H1 (cell line): ENCODE measurements around the gene LRBA. TPM values are rescaled to one million over a fixed set of nuclear protein-coding genes. Genes with fewer than 3 reads are reported as not detected.

ENCODE experiments used
- CTCF ChIA-PET: fragments of 300-600 bp; sonication (Branson Sonifier 250); formaldehyde crosslinking; loops from one replicate; lab custom pipeline; 2021; ENCODE audit not compliant: partially characterized antibody; lab: Charles Lee
- POLR2A ChIA-PET: fragments of 300-600 bp; sonication (Branson Sonifier 250); formaldehyde crosslinking; loops from one replicate; lab custom pipeline; 2021; ENCODE audit warnings: inconsistent platforms; ENCODE audit not compliant: partially characterized antibody; lab: Charles Lee
- DNase-seq, 2 experiments: peaks; one replicate each; pipeline versions ENCODE4 v3.0.0 to v3.0.0-alpha.2; 2010 to 2022; ENCODE audit warnings: low spot score in 2 of 2, low read depth in 1 of 2, mixed read lengths in 1 of 2
- FAIRE-seq: peaks from 2 replicates; lab custom pipeline; 2011; peaks lifted over from hg19 to GRCh38; lab: Jason Lieb, UNC
- H2AFZ ChIP-seq: 2 replicates; pipeline ENCODE4 v1.8.1; 2012; ENCODE audit warnings: low read length, inconsistent platforms
- H2AK5ac ChIP-seq: 2 replicates; pipeline ENCODE4 v1.6.1; 2013; ENCODE audit warnings: low read depth, low read length
- H2BK120ac ChIP-seq: replicated peaks from 2 replicates; pipeline ENCODE3; 2013; ENCODE audit warnings: low read depth, low read length, inconsistent platforms
- H2BK12ac ChIP-seq: 2 replicates; pipeline ENCODE4 v1.6.1; 2013; ENCODE audit warnings: low read depth, low read length
- H2BK15ac ChIP-seq: 2 replicates; pipeline ENCODE4 v1.6.1; 2013; ENCODE audit warnings: low read length
- H2BK20ac ChIP-seq: 2 replicates; pipeline ENCODE4 v1.6.1; 2013; ENCODE audit warnings: low read length
- H2BK5ac ChIP-seq: 2 replicates; pipeline ENCODE4 v1.6.1; 2013; ENCODE audit warnings: low read depth, low read length
- H3K14ac ChIP-seq: 2 replicates; pipeline ENCODE4 v1.6.1; 2013; ENCODE audit warnings: inconsistent platforms; ENCODE audit not compliant: insufficient read length
- H3K18ac ChIP-seq: 2 replicates; pipeline ENCODE4 v1.6.1; 2013; ENCODE audit warnings: low read length; ENCODE audit errors: extremely low read depth
- H3K23ac ChIP-seq: 2 replicates; pipeline ENCODE4 v1.6.1; 2013; ENCODE audit warnings: inconsistent platforms; ENCODE audit not compliant: insufficient read length
- H3K23me2 ChIP-seq: 2 replicates; pipeline ENCODE4 v1.6.1; 2013; ENCODE audit warnings: low read depth, low read length
- H3K27ac ChIP-seq: 2 replicates; pipeline ENCODE4 v1.6.1; 2011; ENCODE audit warnings: low read depth, low read length, inconsistent platforms
- H3K27me3 ChIP-seq, 4 experiments: replicated peaks in 1 of 4; 1 replicate in 1 of 4; 2 replicates in 3 of 4; pipeline versions ENCODE4 v1.6.1 to v1.8.1; 2011 to 2013; ENCODE audit warnings: low read length in 3 of 4, mild to moderate bottlenecking in 3 of 4, inconsistent platforms in 2 of 4, mixed read lengths in 2 of 4, moderate library complexity in 1 of 4; ENCODE audit not compliant: control insufficient read depth in 3 of 4, insufficient read depth in 3 of 4; ENCODE audit errors: extremely low read depth in 1 of 4
- H3K36me3 ChIP-seq, 4 experiments: 2 replicates each; pipeline versions ENCODE4 v1.6.1 to v1.8.1; 2011 to 2013; ENCODE audit warnings: mild to moderate bottlenecking in 4 of 4, low read length in 3 of 4, moderate library complexity in 2 of 4, control low read depth in 1 of 4, inconsistent platforms in 1 of 4; ENCODE audit not compliant: insufficient read depth in 4 of 4, control insufficient read depth in 2 of 4
- H3K4ac ChIP-seq: replicated peaks from 2 replicates; pipeline ENCODE3; 2013; ENCODE audit warnings: low read length, low read depth, mixed read lengths, inconsistent platforms; ENCODE audit not compliant: insufficient read length
- H3K4me1 ChIP-seq, 4 experiments: replicated peaks in 1 of 4; 1 replicate in 1 of 4; 2 replicates in 3 of 4; pipeline versions ENCODE4 v1.6.1 to v1.8.1; 2011 to 2013; ENCODE audit warnings: low read length in 3 of 4, inconsistent platforms in 2 of 4, mixed read lengths in 1 of 4; ENCODE audit not compliant: insufficient read depth in 4 of 4, control insufficient read depth in 3 of 4
- H3K4me2 ChIP-seq, 2 experiments: 2 replicates each; pipeline versions ENCODE4 v1.6.1 to v1.8.1; 2011 to 2013; ENCODE audit warnings: low read depth in 2 of 2, low read length in 2 of 2, control low read depth in 1 of 2, inconsistent platforms in 1 of 2, mild to moderate bottlenecking in 1 of 2; ENCODE audit not compliant: insufficient read depth in 1 of 2
- H3K4me3 ChIP-seq, 4 experiments: fragments of 200-600, 300-600 bp in 1 of 4; sonication (generic), shearing (Covaris generic), sonication (Bioruptor Twin) in 1 of 4; 2 replicates each; pipeline versions ENCODE4 v1.5.1 to v1.8.1; 2011 to 2016; ENCODE audit warnings: low read length in 4 of 4, low read depth in 3 of 4, control low read depth in 2 of 4, inconsistent platforms in 2 of 4, mild to moderate bottlenecking in 2 of 4, mixed read lengths in 1 of 4, moderate library complexity in 1 of 4; ENCODE audit not compliant: insufficient read depth in 2 of 4; ENCODE audit errors: extremely low read depth in 1 of 4
- H3K56ac ChIP-seq: replicated peaks from 2 replicates; pipeline ENCODE3; 2013; ENCODE audit warnings: low read depth, mild to moderate bottlenecking, mixed read lengths, low read length, inconsistent platforms; ENCODE audit not compliant: insufficient read length
- H3K79me1 ChIP-seq: 2 replicates; pipeline ENCODE4 v1.6.1; 2013; ENCODE audit warnings: low read depth, low read length, control low read depth
- H3K79me2 ChIP-seq, 2 experiments: 2 replicates each; pipeline versions ENCODE4 v1.6.1 to v1.8.1; 2012 to 2013; ENCODE audit warnings: low read length in 2 of 2, mild to moderate bottlenecking in 2 of 2, inconsistent platforms in 1 of 2; ENCODE audit not compliant: insufficient read depth in 2 of 2, control insufficient read depth in 1 of 2
- H3K9ac ChIP-seq, 4 experiments: replicated peaks in 1 of 4; 1 replicate in 1 of 4; 2 replicates in 3 of 4; pipeline versions ENCODE4 v1.6.1 to v1.8.1; 2011 to 2013; ENCODE audit warnings: low read depth in 3 of 4, low read length in 3 of 4, control low read depth in 2 of 4, mild to moderate bottlenecking in 2 of 4, moderate library complexity in 2 of 4, inconsistent platforms in 1 of 4; ENCODE audit errors: extremely low read depth in 1 of 4
- H3K9me3 ChIP-seq, 2 experiments: 2 replicates each; pipeline versions ENCODE4 v1.6.1 to v1.8.1; 2012 to 2013; ENCODE audit warnings: mild to moderate bottlenecking in 2 of 2, moderate library complexity in 2 of 2, control low read depth in 1 of 2, inconsistent platforms in 1 of 2, low read depth in 1 of 2, low read length in 1 of 2, mixed read lengths in 1 of 2; ENCODE audit not compliant: insufficient read depth in 2 of 2
- H4K20me1 ChIP-seq, 2 experiments: replicated peaks in 1 of 2; 2 replicates each; pipeline versions ENCODE3 to v1.8.1; 2011 to 2013; ENCODE audit warnings: inconsistent platforms in 2 of 2, low read length in 2 of 2, mild to moderate bottlenecking in 1 of 2; ENCODE audit not compliant: insufficient read depth in 2 of 2, control insufficient read depth in 1 of 2
- H4K5ac ChIP-seq: 2 replicates; pipeline ENCODE4 v1.6.1; 2013; ENCODE audit warnings: low read length, low read depth, mixed read lengths, inconsistent platforms; ENCODE audit not compliant: insufficient read length
- H4K8ac ChIP-seq: 2 replicates; pipeline ENCODE4 v1.8.0; 2013; ENCODE audit warnings: mild to moderate bottlenecking, moderate library complexity, low read length, inconsistent platforms; ENCODE audit not compliant: insufficient read depth; ENCODE audit errors: extremely low read depth
- H4K91ac ChIP-seq: replicated peaks from 2 replicates; pipeline ENCODE3; 2013; ENCODE audit warnings: low read length, mixed read lengths, inconsistent platforms; ENCODE audit not compliant: insufficient read length
- BCL11A ChIP-seq, 2 experiments: IDR thresholded peaks; one replicate each; pipeline ENCODE4 v1.6.1; 2011; ENCODE audit warnings: low read depth in 2 of 2, low read length in 2 of 2, mild to moderate bottlenecking in 2 of 2
- CBX5 ChIP-seq: fragments of 300-800, 300-1000 bp; sonication (generic); IDR thresholded peaks from 2 replicates; pipeline ENCODE4 v1.7.1; 2016; ENCODE audit warnings: antibody characterized with exemption, low read length, low read depth
- CHD2 ChIP-seq: IDR thresholded peaks from 2 replicates; pipeline ENCODE4 v1.6.1; 2012; ENCODE audit warnings: low read length, improper control_type of control experiment
- CREB1 ChIP-seq: IDR thresholded peaks from 2 replicates; pipeline ENCODE4 v1.6.1; 2012; ENCODE audit warnings: inconsistent platforms
- EZH2 ChIP-seq: fragments of 200-600 bp; sonication (generic); IDR thresholded peaks from 2 replicates; pipeline ENCODE4 v1.7.1; 2012; ENCODE audit warnings: low read depth, mild to moderate bottlenecking, moderate library complexity, low read length, inconsistent platforms; ENCODE audit not compliant: severe bottlenecking
- HDAC6 ChIP-seq: IDR thresholded peaks from one replicate; pipeline ENCODE4 v1.7.1; 2012; ENCODE audit warnings: low read depth, mild to moderate bottlenecking, inconsistent platforms, low read length, moderate library complexity
- JUN ChIP-seq: IDR thresholded peaks from 2 replicates; pipeline ENCODE4 v1.6.1; 2011; ENCODE audit warnings: low read depth, mild to moderate bottlenecking, improper control_type of control experiment, low read length
- MAX ChIP-seq: IDR thresholded peaks from 2 replicates; pipeline ENCODE4 v1.6.1; 2012; ENCODE audit warnings: inconsistent platforms
- NRF1 ChIP-seq: IDR thresholded peaks from 2 replicates; pipeline ENCODE4 v1.6.1; 2011; ENCODE audit warnings: mild to moderate bottlenecking, low read depth, low read length, improper control_type of control experiment
- POLR2AphosphoS5 ChIP-seq: IDR thresholded peaks from 2 replicates; pipeline ENCODE4 v1.6.1; 2011; ENCODE audit warnings: low read depth, low read length
- RFX5 ChIP-seq: IDR thresholded peaks from 2 replicates; pipeline ENCODE4 v1.6.1; 2011; ENCODE audit warnings: low read depth, low read length, improper control_type of control experiment, borderline replicate concordance
- SP4 ChIP-seq: IDR thresholded peaks from 2 replicates; pipeline ENCODE4 v1.6.1; 2012; ENCODE audit warnings: low read length, inconsistent platforms
- SRF ChIP-seq: IDR thresholded peaks from 2 replicates; pipeline ENCODE4 v1.6.1; 2011; ENCODE audit warnings: mild to moderate bottlenecking, low read depth, low read length, moderate library complexity
- YY1 ChIP-seq: IDR thresholded peaks from 2 replicates; pipeline ENCODE4 v1.6.1; 2011; ENCODE audit warnings: low read depth, mild to moderate bottlenecking, low read length
- WGBS, 2 experiments: shearing (Covaris generic) in 1 of 2; methylation state at CpG; one replicate each; pipeline versions ENCODE4 v1.1.6 to v1.1.7; 2013 to 2015; ENCODE audit warnings: low lambda C conversion rate in 2 of 2, mixed read lengths in 2 of 2, inconsistent platforms in 1 of 2, low coverage in 1 of 2, missing lambda C conversion rate in 1 of 2; ENCODE audit not compliant: insufficient replicate concordance in 2 of 2, insufficient coverage in 1 of 2, insufficient read length in 1 of 2; ENCODE audit errors: extremely low coverage in 1 of 2, missing lambda C conversion rate in 1 of 2; 5-methylcytosine and 5-hydroxymethylcytosine counted together
- polyA plus RNA-seq, 7 experiments: library from polyadenylated mRNA; depleted of rRNA in 3 of 7; stranded (reverse) in 5 of 7; unstranded in 2 of 7; fragments of >200 nt in 5 of 7; fragments of 200-250 nt in 2 of 7; gene quantifications; 1 replicate in 5 of 7; 2 replicates in 1 of 7; 4 replicates in 1 of 7; pipeline versions ENCODE4 v1.2.1 to v1.2.3, GENCODE V29; 2011 to 2013; ENCODE audit warnings: missing spikeins in 2 of 7, mixed read lengths in 2 of 7
- total RNA-seq: library from RNA; stranded (reverse); fragmentation: NEBNext Ultra II Directional; extraction: Animal tissue kit (Norgen Biotek cat#: 25700); gene quantifications from 2 replicates; pipeline ENCODE4 v1.2.1, GENCODE V29; 2021

Gene LRBA
- total and polyA plus RNA-seq, 2 of the 8 experiments (the other 6 are each of a cell fraction or from before 2014, with no cell fraction given) = 54.6 to 83.2 TPM

- Histone ChIP-seq H3K14ac (no peak overlapping the region), H2AK5ac (no peak overlapping the region), H2BK15ac (no peak overlapping the region), H3K9ac (no peak overlapping the region), H4K8ac (no peak overlapping the region), H2BK12ac (no peak overlapping the region), H3K4me2 (no peak overlapping the region), H3K4me1 (no peaks in the 10 kb centered on the region), H3K79me1 (no peaks in the 10 kb centered on the region), H3K36me3 (no peaks in the 10 kb centered on the region), H2BK120ac (no peak overlapping the region), H3K9me3 (no peaks in the 10 kb centered on the region), H3K4ac (no peak overlapping the region), H3K27ac (no peak overlapping the region)
- WGBS, 2 experiments = 89% methylated on average over 2 of the region's 3 CpGs; no CpG with 5 or more reads in 1 of the 2 experiments
- TF ChIP-seq CBX5 (no peak), NRF1 (no peak), CREB1 (no peak), MAX (no peak), BCL11A (IDR thresholded peaks at IDR 0.05; ENCODE audit: low read depth in 2 of 2, low read length in 2 of 2) (no peak), CHD2 (no peak), POLR2AphosphoS5 (no peak), SRF (no peak), SP4 (no peak), YY1 (no peak), JUN (no peak), EZH2 (no peak), RFX5 (no peak), HDAC6 (no peak)
- TF ChIP-seq, all 59 proteins: peak for 0
- no peak overlapping the region for H4K5ac ChIP-seq
- H4K20me1 ChIP-seq = no peaks in the 10 kb centered on the region
- no peak overlapping the region for H2BK20ac ChIP-seq
- DNase-seq (no peak), FAIRE-seq (no peak)
- no peak overlapping the region for H3K56ac ChIP-seq
- H4K91ac ChIP-seq = no peak overlapping the region
- H2AFZ ChIP-seq = no peak overlapping the region
- no peak overlapping the region for H3K18ac ChIP-seq
- H3K27me3 ChIP-seq = no peaks in the 10 kb centered on the region
- H3K23ac ChIP-seq = no peak overlapping the region
- POLR2A ChIA-PET = no interaction called here
- H3K4me3 ChIP-seq = no peak overlapping the region
- H3K23me2 ChIP-seq = no peaks in the 10 kb centered on the region
- H2BK5ac ChIP-seq = no peak overlapping the region
- no peaks in the 10 kb centered on the region for H3K79me2 ChIP-seq
- CTCF ChIA-PET = interaction anchor here (0.7 to 1.4 kb wide), 2 partner anchors 11 to 405 kb away, joined by 3 to 4 read pairs; no protein-coding TSS in a partner anchor
Measured at GRCh38 chr4:150648123-150648522, 367.0 kb downstream of the LRBA start.
